B cell (primary cell): Measurements from ENCODE around the gene DEAF1. TPM values are rescaled to one million over a fixed set of nuclear protein-coding genes. Genes with fewer than 3 reads are reported as not detected.

ENCODE experiments used
- ATAC-seq: fragments of 200-7000 bp; cut with Tn5 transposase; one replicate; pipeline ENCODE4 v1.10.0; 2021; ENCODE audit warnings: low read depth, mild to moderate bottlenecking, moderate number of reproducible peaks, moderate library complexity
- CTCF ChIA-PET: fragments of 350-600 bp; sonication (Branson Sonifier 250); formaldehyde crosslinking; loops from one replicate; lab custom pipeline; 2021; ENCODE audit warnings: antibody characterized with exemption, inconsistent platforms; lab: Charles Lee
- POLR2A ChIA-PET: fragments of 350-600 bp; sonication (Branson Sonifier 250); formaldehyde crosslinking; loops from one replicate; lab custom pipeline; 2021; ENCODE audit warnings: antibody characterized with exemption; lab: Charles Lee
- DNase-seq: peaks from one replicate; pipeline ENCODE4 v3.0.0; 2013
- H2AFZ ChIP-seq: 2 replicates; pipeline ENCODE4 v1.6.1; 2012; ENCODE audit warnings: mild to moderate bottlenecking, low read depth, low read length; ENCODE audit not compliant: insufficient read depth, poor library complexity, severe bottlenecking
- H3K27ac ChIP-seq, 2 donors: 1 replicate in 1 of 2; 2 replicates in 1 of 2; pipeline ENCODE4 v1.5.1; 2012 to 2013; ENCODE audit warnings: low read length in 2 of 2, mild to moderate bottlenecking in 2 of 2, moderate library complexity in 1 of 2
- H3K27me3 ChIP-seq, 4 experiments: fragments of 200-600 bp in 1 of 4; sonication (generic) in 1 of 4; replicated peaks in 1 of 4; 1 replicate in 2 of 4; 2 replicates in 2 of 4; pipeline versions ENCODE4 v1.6.1 to v1.7.0; 2013 to 2016; ENCODE audit warnings: low read length in 3 of 4, mild to moderate bottlenecking in 2 of 4, mixed read lengths in 1 of 4, moderate library complexity in 1 of 4; ENCODE audit not compliant: insufficient read depth in 4 of 4, control insufficient read depth in 3 of 4; ENCODE audit errors: control extremely low read depth in 1 of 4
- H3K36me3 ChIP-seq, 2 experiments: replicated peaks in 1 of 2; 1 replicate in 1 of 2; 2 replicates in 1 of 2; pipeline versions ENCODE4 v1.6.1 to v1.7.1; 2013; ENCODE audit warnings: low read length in 1 of 2; ENCODE audit not compliant: insufficient read depth in 2 of 2, control insufficient read depth in 1 of 2; ENCODE audit errors: control extremely low read depth in 1 of 2, extremely low read depth in 1 of 2
- H3K4me1 ChIP-seq, 2 donors: fragments of 200-600 bp in 1 of 2; sonication (generic) in 1 of 2; 1 replicate in 1 of 2; 2 replicates in 1 of 2; pipeline versions ENCODE4 v1.5.1 to v1.6.1; 2013 to 2017; ENCODE audit warnings: low read length in 2 of 2; ENCODE audit not compliant: control insufficient read depth in 2 of 2, insufficient read depth in 2 of 2
- H3K4me2 ChIP-seq: replicated peaks from 2 replicates; pipeline ENCODE3; 2012; ENCODE audit warnings: mild to moderate bottlenecking, low read depth, low read length; ENCODE audit not compliant: poor library complexity, severe bottlenecking
- H3K4me3 ChIP-seq, 5 experiments: fragments of 200-600 bp in 1 of 5; sonication (generic) in 1 of 5; 1 replicate in 3 of 5; 2 replicates in 2 of 5; pipeline versions ENCODE4 v1.5.1 to v1.7.0; 2011 to 2016; ENCODE audit warnings: low read length in 4 of 5, mild to moderate bottlenecking in 4 of 5, low read depth in 2 of 5, control low read depth in 1 of 5, moderate library complexity in 1 of 5; ENCODE audit not compliant: insufficient read depth in 1 of 5; ENCODE audit errors: control extremely low read depth in 1 of 5, extremely low read depth in 1 of 5
- H3K79me2 ChIP-seq: fragments of 200-600 bp; sonication (generic); one replicate; pipeline ENCODE4 v1.6.0; 2016; ENCODE audit warnings: low read length; ENCODE audit not compliant: control insufficient read depth, insufficient read depth
- H3K9ac ChIP-seq: fragments of 200-600 bp; sonication (generic); 2 replicates; pipeline ENCODE4 v1.6.1; 2017; ENCODE audit warnings: mild to moderate bottlenecking, low read length, moderate library complexity
- H3K9me3 ChIP-seq, 3 donors: one replicate each; pipeline versions ENCODE4 v1.6.1 to v1.7.1; 2013; ENCODE audit warnings: low read length in 2 of 3; ENCODE audit not compliant: control insufficient read depth in 2 of 3, insufficient read depth in 1 of 3; ENCODE audit errors: control extremely low read depth in 1 of 3
- H4K20me1 ChIP-seq: 2 replicates; pipeline ENCODE4 v1.6.0; 2012; ENCODE audit warnings: mild to moderate bottlenecking, low read length; ENCODE audit not compliant: insufficient read depth, control insufficient read depth, poor library complexity, severe bottlenecking
- H3K27ac Mint-ChIP-seq: one replicate; pipeline ENCODE4 v1.8.0; 2021; ENCODE audit warnings: mixed read lengths
- H3K27me3 Mint-ChIP-seq: one replicate; pipeline ENCODE4 v1.8.0; 2021; ENCODE audit warnings: mixed read lengths
- H3K4me1 Mint-ChIP-seq: one replicate; pipeline ENCODE4 v1.8.0; 2021; ENCODE audit warnings: mixed read lengths
- H3K4me3 Mint-ChIP-seq: one replicate; pipeline ENCODE4 v1.8.0; 2021; ENCODE audit warnings: mixed read lengths
- H3K9me3 Mint-ChIP-seq: one replicate; pipeline ENCODE4 v1.8.0; 2022; ENCODE audit warnings: mixed read lengths; ENCODE audit not compliant: insufficient read depth
- EZH2 ChIP-seq: IDR thresholded peaks from 2 replicates; pipeline ENCODE4 v1.6.1; 2012; ENCODE audit warnings: borderline replicate concordance, low read depth, mild to moderate bottlenecking, moderate library complexity, low read length; ENCODE audit not compliant: insufficient read depth, poor library complexity, severe bottlenecking
- WGBS: methylation state at CpG from one replicate; pipeline ENCODE4 v1.1.5; 2013; ENCODE audit warnings: missing lambda C conversion rate; ENCODE audit not compliant: insufficient coverage; 5-methylcytosine and 5-hydroxymethylcytosine counted together
- intact Hi-C: fragments of 100-400 bp; cut with micrococcal nuclease; formaldehyde crosslinking; loops from one replicate; pipeline ENCODE4 v1.10.0; 2022
- polyA plus RNA-seq: library from polyadenylated mRNA; depleted of rRNA; stranded (reverse); fragments of >200 nt; gene quantifications from 2 replicates; pipeline ENCODE4 v1.2.3, GENCODE V29; 2012
- total RNA-seq, 2 donors: library from RNA; stranded (reverse); fragments of 120-200 nt in 1 of 2; gene quantifications; 1 replicate in 1 of 2; 2 replicates in 1 of 2; pipeline versions ENCODE4 v1.2.3 to v1.2.4, GENCODE V29; 2013 to 2022
- TF ChIP-seq, protein P1 (sequence below): fragments of 200-600 bp; IDR thresholded peaks from one replicate; pipeline ENCODE4 v1.8.0; 2022; ENCODE audit warnings: antibody characterized with exemption, mild to moderate bottlenecking

Gene DEAF1
- total and polyA plus RNA-seq, 2 donors (not counting 1 experiment from before 2014, with no cell fraction given), result 31.8 to 53.6 TPM

DNA sequence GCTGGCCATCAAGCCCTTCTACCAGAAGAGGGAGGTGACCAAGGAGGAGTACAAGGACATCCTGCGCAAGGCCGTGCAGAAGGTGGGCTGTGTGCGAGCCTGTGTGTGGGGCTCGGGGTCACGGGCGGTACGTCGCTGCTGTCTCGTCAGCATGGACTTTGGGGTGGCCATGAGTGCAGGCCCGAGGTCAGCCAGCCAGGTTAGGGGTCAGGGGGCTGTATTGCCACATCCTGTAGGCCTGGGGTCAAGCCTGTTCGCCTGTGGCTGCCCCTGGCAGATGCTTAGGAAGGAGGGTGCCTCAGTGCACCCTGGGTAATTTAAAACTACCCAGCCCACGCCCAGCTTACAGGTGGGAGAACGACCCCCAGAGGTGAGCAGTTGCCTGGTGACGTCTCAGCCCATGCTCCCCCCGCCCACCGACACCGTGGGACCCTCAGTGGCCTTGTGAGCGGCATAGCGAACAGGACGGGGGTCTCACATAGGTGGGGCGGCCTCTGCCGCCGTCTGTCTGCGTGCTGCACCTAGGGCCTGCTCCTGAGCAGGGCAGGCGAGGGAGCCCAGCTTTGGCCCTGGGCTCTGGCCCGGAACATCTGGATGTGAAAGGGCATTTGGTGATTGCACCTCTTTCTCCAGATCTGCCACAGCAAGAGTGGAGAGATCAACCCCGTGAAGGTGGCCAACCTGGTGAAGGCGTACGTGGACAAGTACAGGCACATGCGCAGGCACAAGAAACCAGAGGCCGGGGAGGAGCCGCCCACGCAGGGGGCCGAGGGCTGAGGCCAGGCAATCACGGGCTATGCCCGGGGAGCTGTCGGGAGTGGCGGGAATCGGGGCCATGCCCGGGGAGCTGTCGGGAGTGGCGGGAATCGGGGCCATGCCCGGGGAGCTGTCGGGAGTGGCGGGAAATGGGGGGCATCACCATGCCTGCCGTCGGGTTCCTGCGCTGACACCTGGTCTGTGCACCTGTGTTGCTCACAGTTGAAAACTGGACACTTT lies 83.7 kb downstream of the DEAF1 start:
- no peak for ATAC-seq
- CTCF ChIA-PET, result interaction anchor here (1.5 kb wide), 1 partner anchor 57 kb away, joined by 5 read pairs; no protein-coding TSS in a partner anchor
- Mint-ChIP-seq H3K9me3 (no peaks in the 10 kb centered on the region), H3K4me1 (peaks cover 12% of the 10 kb centered on the region), H3K27ac (no peak overlapping the region), H3K27me3 (no peaks in the 10 kb centered on the region), H3K4me3 (no peak overlapping the region)
- Histone ChIP-seq H3K9me3 (no peaks in the 10 kb centered on the region), H3K27ac (no peak overlapping the region), H3K9ac (no peak overlapping the region), H3K79me2 (peaks cover 6% of the 10 kb centered on the region), H3K4me2 (no peak overlapping the region), H3K36me3 (peaks cover 0 to 72% of the 10 kb centered on the region in 2 experiments), H3K4me1 (peaks cover 12 to 27% of the 10 kb centered on the region in 2 donors), H4K20me1 (peaks cover 73% of the 10 kb centered on the region), H3K4me3 (no peak overlapping the region), H3K27me3 (no peaks in the 10 kb centered on the region), H2AFZ (no peak overlapping the region)
- POLR2A ChIA-PET, result no interaction called here
- TF ChIP-seq, protein P1, sequence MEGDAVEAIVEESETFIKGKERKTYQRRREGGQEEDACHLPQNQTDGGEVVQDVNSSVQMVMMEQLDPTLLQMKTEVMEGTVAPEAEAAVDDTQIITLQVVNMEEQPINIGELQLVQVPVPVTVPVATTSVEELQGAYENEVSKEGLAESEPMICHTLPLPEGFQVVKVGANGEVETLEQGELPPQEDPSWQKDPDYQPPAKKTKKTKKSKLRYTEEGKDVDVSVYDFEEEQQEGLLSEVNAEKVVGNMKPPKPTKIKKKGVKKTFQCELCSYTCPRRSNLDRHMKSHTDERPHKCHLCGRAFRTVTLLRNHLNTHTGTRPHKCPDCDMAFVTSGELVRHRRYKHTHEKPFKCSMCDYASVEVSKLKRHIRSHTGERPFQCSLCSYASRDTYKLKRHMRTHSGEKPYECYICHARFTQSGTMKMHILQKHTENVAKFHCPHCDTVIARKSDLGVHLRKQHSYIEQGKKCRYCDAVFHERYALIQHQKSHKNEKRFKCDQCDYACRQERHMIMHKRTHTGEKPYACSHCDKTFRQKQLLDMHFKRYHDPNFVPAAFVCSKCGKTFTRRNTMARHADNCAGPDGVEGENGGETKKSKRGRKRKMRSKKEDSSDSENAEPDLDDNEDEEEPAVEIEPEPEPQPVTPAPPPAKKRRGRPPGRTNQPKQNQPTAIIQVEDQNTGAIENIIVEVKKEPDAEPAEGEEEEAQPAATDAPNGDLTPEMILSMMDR, result no peak
- no peak for TF ChIP-seq EZH2
- DNase-seq, result no peak
- intact Hi-C loops, result loop anchor here (10.0 kb wide), 1 partner anchor 114 kb away; no protein-coding TSS in a partner anchor
- WGBS, result 93% methylated on average over 41 of the region's 49 CpGs
